Body of pancreas (tissue), 4 donors: ENCODE measurements around the gene C1QTNF8. TPM values are rescaled to one million over a fixed set of nuclear protein-coding genes. Genes with fewer than 3 reads are reported as not detected.

Experiments
- ATAC-seq: fragments of 150-250 bp; one replicate; pipeline ENCODE4 v1.9.1; 2016
- DNase-seq, 4 donors: peaks; one replicate each; pipeline ENCODE4 v3.0.0-alpha.2; 2019
- H3K27ac ChIP-seq, 4 donors: fragments of 200-600 bp; sonication (generic); 1 replicate in 3 of 4; 2 replicates in 1 of 4; pipeline versions ENCODE4 v1.5.1 to v1.6.1; 2016 to 2019; ENCODE audit warnings: mild to moderate bottlenecking in 1 of 4, mixed read lengths in 1 of 4, moderate library complexity in 1 of 4
- H3K27me3 ChIP-seq, 2 donors: fragments of 200-600 bp; sonication (generic); one replicate each; pipeline ENCODE4 v1.6.0; 2016; ENCODE audit warnings: mild to moderate bottlenecking in 1 of 2
- H3K36me3 ChIP-seq, 2 donors: fragments of 200-600 bp; sonication (generic); replicated peaks in 1 of 2; 2 replicates each; pipeline ENCODE4 v1.5.1; 2016; ENCODE audit warnings: low read depth in 2 of 2; ENCODE audit not compliant: insufficient read depth in 1 of 2
- H3K4me1 ChIP-seq: fragments of 200-600 bp; sonication (generic); one replicate; pipeline ENCODE4 v1.6.0; 2016
- H3K4me3 ChIP-seq, 2 donors: fragments of 200-600 bp; sonication (generic); 1 replicate in 1 of 2; 2 replicates in 1 of 2; pipeline ENCODE4 v1.5.1; 2016 to 2019
- H3K9me3 ChIP-seq, 3 donors: fragments of 200-600 bp; sonication (generic); 1 replicate in 2 of 3; 2 replicates in 1 of 3; pipeline ENCODE4 v1.5.1; 2016
- POLR2A ChIP-seq, 3 donors: fragments of 450-650 bp; IDR thresholded peaks; one replicate each; pipeline ENCODE4 v1.6.1; 2016; ENCODE audit warnings: antibody characterized with exemption in 3 of 3, mild to moderate bottlenecking in 2 of 3
- WGBS, 2 donors: methylation state at CpG; one replicate each; pipeline ENCODE4 v1.1.5; 2017; 5-methylcytosine and 5-hydroxymethylcytosine counted together
- intact Hi-C: fragments of 100-400 bp; cut with DNase I; formaldehyde crosslinking; loops from one replicate; pipeline ENCODE4 v1.15.1; 2023
- total RNA-seq, 2 donors: library from RNA; depleted of rRNA; stranded (reverse); fragments of >200 nt; gene quantifications; one replicate each; pipeline ENCODE4 v1.1.0, GENCODE V29; 2016
- TF ChIP-seq, protein P1 (sequence below), 7 experiments: fragments of 450-650 bp in 4 of 7; fragments of 200-600 bp in 3 of 7; sonication (generic) in 3 of 7; IDR thresholded peaks; one replicate each; pipeline ENCODE4 v1.5.1; 2016 to 2019; ENCODE audit warnings: antibody characterized with exemption in 7 of 7

Gene C1QTNF8
- total RNA-seq, 2 donors from 2014 or later = not detected

DNA sequence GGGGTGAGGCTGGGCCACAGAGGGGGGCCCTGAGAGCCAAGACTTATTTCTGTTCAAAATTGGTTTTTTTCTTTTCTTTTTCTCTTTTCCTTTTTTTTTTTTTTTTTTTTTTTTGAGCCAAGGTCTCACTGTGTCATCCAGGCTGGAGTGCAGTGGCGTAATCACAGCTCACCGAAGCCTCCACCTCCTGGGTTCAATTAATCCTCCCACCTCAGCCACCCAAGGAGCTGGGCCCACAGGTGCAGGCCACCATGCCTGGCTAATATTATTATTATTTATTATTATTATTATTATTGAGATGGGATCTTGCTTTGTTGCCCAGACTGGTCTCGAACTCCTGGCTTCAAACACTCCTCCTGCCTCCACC, 39.4 kb upstream of the C1QTNF8 start:
- H3K27me3 ChIP-seq = no peaks in the 10 kb centered on the region
- no peak for DNase-seq
- 62 to 67% methylated on average over 3 of the region's 3 CpGs for WGBS, 2 donors

DNA sequence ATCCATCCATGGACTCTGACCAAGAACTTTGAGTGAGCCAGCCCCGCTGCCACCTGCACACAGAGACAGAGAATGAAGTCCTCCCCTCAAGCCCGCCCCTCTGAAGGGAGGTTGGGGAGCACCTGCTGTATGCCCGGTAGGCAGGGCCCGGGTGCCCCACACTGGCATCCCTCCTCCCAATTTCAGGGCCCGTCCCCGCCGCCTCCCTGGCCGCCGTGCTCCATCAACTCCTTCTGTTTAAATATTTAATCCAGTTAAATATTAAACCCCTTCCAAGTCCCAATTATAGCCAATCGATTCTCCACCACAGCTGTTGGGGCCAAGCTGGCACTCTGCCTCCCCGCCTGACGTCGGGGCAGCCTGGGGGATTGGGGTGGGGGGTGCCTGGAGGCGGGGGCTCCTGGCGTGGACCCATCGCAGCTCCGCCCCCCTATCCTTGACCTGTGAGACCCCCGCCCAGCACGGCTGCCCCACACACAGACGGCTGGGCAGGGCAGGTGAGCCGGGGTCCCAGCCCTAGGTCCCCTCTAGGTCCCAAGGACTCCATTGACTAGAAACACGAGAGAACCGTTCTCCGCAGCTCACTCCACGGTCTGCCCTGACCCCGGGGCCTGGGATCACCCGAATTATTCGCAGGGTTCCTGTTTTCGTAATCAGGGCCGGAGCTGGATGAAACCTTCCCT, 38.9 kb upstream of the C1QTNF8 start:
- Histone ChIP-seq H3K27me3 (no peaks in the 10 kb centered on the region), H3K9me3 (no peaks in the 10 kb centered on the region), H3K4me3 (no peak overlapping the region), H3K36me3 (no peaks in the 10 kb centered on the region), H3K27ac (peak overlapping the region in 3 of 4 donors; percentile 36 to 58 (median 53)), H3K4me1 (peaks cover 32% of the 10 kb centered on the region)
- ATAC-seq = peak; percentile 43
- DNase-seq = peak; percentile 24 to 53 (median 40)
- WGBS, 2 donors = 20 to 35% methylated on average over 20 to 30 of the region's 30 CpGs
- no peak for TF ChIP-seq POLR2A (IDR thresholded peaks at IDR 0.05)
- TF ChIP-seq, protein P1, sequence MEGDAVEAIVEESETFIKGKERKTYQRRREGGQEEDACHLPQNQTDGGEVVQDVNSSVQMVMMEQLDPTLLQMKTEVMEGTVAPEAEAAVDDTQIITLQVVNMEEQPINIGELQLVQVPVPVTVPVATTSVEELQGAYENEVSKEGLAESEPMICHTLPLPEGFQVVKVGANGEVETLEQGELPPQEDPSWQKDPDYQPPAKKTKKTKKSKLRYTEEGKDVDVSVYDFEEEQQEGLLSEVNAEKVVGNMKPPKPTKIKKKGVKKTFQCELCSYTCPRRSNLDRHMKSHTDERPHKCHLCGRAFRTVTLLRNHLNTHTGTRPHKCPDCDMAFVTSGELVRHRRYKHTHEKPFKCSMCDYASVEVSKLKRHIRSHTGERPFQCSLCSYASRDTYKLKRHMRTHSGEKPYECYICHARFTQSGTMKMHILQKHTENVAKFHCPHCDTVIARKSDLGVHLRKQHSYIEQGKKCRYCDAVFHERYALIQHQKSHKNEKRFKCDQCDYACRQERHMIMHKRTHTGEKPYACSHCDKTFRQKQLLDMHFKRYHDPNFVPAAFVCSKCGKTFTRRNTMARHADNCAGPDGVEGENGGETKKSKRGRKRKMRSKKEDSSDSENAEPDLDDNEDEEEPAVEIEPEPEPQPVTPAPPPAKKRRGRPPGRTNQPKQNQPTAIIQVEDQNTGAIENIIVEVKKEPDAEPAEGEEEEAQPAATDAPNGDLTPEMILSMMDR (IDR thresholded peaks at IDR 0.05) = no peak
- intact Hi-C loops = no loop called here

More for the DNA sequence above, 39.4 kb upstream of the C1QTNF8 start:
- no peak for TF ChIP-seq POLR2A (IDR thresholded peaks at IDR 0.05)
- TF ChIP-seq, protein P1 (IDR thresholded peaks at IDR 0.05) = no peak
- Histone ChIP-seq H3K27ac (peak overlapping the region in 2 of 4 donors; percentile 53 to 58), H3K9me3 (no peaks in the 10 kb centered on the region), H3K4me1 (peaks cover 32% of the 10 kb centered on the region), H3K36me3 (no peaks in the 10 kb centered on the region), H3K4me3 (no peak overlapping the region)
- ATAC-seq = no peak
- intact Hi-C loops = no loop called here

DNA sequence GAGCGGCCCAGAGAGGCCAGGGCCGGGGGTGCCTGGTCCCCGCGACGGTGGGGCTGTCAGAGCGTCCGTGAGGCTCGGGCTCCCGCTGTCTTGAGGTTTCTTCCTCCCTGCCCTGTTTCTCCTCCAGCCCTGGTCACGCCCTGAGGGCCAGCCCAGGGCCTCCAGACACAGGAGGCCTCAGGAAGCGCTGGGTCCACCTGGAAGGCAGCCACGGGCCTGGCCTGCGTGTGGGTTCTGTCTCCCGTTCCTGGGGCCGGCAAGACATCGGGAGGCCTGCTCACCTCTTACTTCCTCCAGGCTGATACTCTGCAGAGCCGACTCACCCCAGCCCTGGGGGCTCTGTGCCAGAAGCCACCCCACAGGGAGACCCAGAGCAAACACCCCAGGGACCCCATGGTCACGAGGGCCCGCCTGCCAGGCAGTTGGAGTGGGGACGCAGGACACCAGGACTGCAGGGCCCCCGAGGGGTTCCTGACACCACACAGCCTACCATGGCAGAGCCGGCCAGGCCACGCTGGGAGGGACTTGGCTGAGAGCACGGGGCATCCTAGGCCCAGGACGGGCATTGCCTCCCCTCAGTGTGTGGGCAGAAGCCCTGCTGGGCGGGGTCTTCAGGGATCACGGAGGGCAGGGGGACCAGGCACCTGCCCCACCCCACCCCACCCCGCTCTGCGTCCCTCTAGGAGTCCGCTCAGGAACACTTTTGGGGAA, 37.9 kb upstream of the C1QTNF8 start:
- TF ChIP-seq POLR2A (IDR thresholded peaks at IDR 0.05) = no peak
- TF ChIP-seq, protein P1 (IDR thresholded peaks at IDR 0.05) = no peak
- Histone ChIP-seq H3K27ac (peak overlapping the region in 3 of 4 donors; percentile 10 to 32 (median 19)), H3K36me3 (no peaks in the 10 kb centered on the region), H3K4me3 (no peak overlapping the region), H3K27me3 (no peaks in the 10 kb centered on the region), H3K9me3 (no peaks in the 10 kb centered on the region), H3K4me1 (peaks cover 32% of the 10 kb centered on the region)
- intact Hi-C loops = no loop called here
- ATAC-seq (peak; percentile 21), DNase-seq (no peak)
- 40 to 58% methylated on average over 1 to 29 of the region's 30 CpGs for WGBS, 2 donors

DNA sequence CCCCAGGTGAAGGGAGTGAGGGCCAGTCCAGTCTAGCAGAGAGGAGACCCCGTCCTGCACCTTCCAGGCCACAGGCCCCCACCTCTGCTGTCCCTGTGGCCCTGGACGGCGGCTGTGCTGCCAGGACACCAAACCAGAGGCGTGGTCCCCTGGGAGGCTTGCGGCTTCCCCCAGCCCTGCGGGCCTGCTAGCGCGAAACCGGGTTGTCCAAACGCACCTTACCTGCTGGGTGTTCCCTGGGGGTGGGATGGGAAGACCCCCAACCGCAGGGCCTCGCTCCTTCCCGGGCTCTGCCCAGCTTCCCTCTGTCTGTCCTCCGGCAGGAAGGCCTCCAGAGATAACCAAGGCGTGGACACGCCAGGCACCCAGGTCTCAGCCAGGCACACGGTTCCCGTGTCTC, 37.2 kb upstream of the C1QTNF8 start:
- ATAC-seq (no peak), DNase-seq (no peak)
- Histone ChIP-seq H3K27ac (no peak overlapping the region), H3K36me3 (no peaks in the 10 kb centered on the region), H3K4me1 (peaks cover 32% of the 10 kb centered on the region), H3K4me3 (no peak overlapping the region), H3K27me3 (no peaks in the 10 kb centered on the region), H3K9me3 (no peaks in the 10 kb centered on the region)
- intact Hi-C loops = no loop called here
- TF ChIP-seq POLR2A (IDR thresholded peaks at IDR 0.05) = no peak
- TF ChIP-seq, protein P1 (IDR thresholded peaks at IDR 0.05) = no peak
- 90 to 100% methylated on average over 1 to 16 of the region's 18 CpGs for WGBS, 2 donors
